Stimulated activated CD8-positive, alpha-beta memory T cell treated with anti-CD3 and anti-CD28 coated beads, Interleukin-7, amount 100 ng/mL, for 48 hours (primary cell): ENCODE data around the gene ADGRA1.
A peak's percentile ranks its signal among the peaks of the same experiment; 100 is the strongest.
"Not testable (repeated sequence)": the region's sequence is repeated elsewhere in the genome, so short reads cannot be mapped to it uniquely, and the experiment has no call there.

Source experiments
- DNase-seq, 2 donors: peaks; one replicate each; pipeline ENCODE4 v3.0.0-alpha.2; 2020; ENCODE audit warnings: low read depth in 1 of 2; ENCODE audit errors: extremely low read depth in 1 of 2

The ADGRA1 gene

DNA sequence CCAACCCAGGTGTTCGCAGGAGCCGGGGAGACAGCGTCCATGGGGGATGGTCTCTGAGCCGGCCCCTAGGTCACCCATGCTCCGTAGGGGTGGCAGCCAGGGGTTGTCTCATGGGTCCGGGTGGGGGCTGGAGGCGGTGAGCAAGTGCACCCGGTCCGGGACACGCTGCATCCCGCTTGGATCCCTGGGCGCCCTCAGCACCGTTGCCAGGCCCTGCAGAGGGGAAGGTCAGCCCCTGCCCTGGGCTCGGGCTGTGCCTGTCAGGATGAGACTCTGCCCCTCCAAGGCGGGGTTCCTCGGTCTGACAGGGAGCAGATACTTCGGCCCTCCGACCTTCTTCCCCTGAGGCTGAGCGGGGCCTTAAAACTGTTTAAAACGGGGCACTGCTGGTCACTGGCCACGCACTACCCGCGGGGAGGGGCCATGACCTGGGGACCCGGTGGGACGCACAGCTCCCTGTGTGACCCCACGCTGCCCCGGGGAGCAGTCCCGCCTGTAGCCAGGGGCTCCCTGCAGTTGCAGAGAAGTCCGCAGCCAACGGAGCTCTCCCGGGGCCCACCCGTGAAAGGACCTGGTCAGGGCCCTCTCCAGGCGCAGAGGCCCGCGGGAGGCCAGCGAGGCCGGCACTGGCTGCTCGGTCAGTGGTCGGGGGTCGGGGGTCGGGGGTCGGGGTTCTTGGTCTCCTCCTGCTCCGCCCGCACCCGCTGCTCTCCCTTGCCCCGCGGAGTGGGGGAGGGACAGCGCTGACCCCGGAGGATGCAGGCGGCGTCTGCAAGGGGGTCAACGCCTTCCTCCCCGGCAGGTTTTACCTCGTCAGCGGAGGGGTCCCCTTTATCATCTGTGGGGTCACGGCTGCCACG, 38.9 kb downstream of the ADGRA1 start:
- no peak for DNase-seq

DNA sequence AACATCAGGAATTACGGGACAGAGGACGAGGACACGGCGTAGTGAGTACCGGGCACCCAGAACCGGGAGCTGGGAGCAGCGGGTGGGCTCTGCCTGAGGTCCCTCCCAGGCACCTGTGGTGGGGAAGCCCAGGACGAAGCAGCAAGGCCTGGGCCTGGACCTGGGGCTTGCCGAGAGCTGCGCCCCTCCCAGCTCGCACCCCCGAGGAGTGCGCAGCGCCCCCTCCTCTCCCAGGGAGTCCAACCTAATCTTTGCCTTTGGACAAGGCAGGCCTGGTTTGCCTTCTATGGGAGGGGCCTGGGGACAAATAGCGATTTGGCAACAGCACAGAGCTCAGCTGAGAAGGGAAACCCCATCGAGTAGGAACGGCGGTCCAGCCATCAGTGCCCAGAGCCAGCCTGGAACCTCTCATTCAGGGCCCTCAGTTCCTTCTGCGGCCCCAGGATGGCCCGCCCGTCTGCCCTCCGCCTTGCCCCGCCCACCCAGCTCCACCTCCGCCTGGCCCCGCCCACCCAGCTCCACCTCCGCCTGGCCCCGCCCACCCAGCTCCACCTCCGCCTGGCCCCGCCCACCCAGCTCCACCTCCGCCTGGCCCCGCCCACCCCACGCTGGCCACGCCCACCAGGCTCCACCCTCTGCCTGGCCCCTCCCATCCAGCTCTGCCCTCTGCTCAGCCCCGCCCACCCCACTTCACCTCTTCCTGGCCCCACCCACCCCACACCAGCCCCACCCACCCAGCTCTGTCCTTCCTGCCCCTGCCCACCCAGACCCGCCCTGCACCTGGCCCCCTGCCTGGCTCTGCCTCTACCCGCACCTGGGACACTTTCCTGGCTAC, 39.8 kb downstream of the ADGRA1 start:
- peak in 1 of 2 donors; percentile 20 for DNase-seq

DNA sequence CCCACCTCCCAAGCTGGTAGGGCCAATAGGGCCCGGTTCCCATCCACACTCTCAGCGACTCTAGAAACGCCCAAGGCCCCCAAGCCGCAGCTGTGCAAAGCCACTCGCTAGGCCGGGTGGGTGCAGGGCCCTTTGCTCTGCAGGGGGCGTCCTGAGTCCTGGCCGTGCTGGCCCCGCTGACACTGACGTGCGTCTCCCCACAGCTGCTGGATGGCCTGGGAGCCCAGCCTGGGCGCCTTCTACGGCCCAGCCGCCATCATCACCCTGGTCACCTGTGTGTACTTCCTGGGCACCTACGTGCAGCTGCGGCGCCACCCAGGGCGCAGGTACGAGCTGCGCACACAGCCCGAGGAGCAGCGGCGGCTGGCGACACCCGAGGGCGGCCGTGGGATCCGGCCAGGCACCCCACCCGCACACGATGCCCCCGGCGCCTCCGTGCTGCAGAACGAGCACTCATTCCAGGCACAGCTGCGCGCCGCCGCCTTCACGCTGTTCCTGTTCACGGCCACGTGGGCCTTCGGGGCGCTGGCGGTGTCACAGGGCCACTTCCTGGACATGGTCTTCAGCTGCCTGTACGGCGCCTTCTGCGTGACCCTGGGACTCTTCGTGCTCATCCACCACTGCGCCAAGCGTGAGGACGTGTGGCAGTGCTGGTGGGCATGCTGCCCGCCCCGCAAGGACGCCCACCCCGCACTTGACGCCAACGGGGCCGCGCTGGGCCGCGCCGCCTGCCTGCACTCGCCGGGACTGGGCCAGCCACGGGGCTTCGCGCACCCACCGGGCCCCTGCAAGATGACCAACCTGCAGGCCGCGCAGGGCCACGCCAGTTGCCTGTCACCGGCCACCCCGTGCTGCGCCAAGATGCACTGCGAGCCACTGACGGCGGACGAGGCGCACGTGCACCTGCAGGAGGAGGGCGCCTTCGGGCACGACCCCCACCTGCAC, 40.7 kb downstream of the ADGRA1 start:
- DNase-seq: no peak

DNA sequence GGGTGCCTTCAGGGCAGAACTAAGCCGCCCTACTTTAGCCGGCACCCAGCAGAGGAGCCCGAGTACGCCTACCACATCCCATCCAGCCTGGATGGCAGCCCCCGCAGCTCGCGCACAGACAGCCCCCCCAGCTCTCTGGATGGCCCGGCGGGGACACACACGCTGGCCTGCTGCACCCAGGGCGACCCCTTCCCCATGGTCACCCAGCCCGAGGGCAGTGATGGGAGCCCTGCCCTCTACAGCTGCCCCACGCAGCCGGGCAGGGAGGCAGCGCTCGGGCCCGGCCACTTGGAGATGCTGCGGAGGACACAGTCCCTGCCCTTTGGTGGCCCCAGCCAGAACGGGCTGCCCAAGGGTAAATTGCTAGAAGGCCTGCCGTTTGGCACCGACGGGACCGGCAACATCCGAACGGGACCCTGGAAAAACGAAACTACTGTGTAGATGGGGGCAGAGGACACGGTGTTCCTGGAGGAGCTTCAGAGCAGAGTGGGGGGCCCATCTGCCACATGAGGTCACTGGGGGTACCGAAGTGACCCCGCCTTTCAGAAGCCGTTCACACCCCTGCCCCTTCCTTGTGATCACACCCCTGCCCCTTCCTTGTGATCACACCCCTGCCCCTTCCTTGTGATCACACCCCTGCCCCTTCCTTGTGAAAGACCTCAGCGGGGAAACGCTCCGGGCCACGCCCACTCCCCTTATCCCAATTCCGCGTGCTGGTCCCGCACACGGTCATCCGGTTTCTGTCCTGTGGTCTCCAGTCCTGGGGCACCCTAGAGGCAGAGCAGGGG, 41.5 kb downstream of the ADGRA1 start:
- DNase-seq: no peak

DNA sequence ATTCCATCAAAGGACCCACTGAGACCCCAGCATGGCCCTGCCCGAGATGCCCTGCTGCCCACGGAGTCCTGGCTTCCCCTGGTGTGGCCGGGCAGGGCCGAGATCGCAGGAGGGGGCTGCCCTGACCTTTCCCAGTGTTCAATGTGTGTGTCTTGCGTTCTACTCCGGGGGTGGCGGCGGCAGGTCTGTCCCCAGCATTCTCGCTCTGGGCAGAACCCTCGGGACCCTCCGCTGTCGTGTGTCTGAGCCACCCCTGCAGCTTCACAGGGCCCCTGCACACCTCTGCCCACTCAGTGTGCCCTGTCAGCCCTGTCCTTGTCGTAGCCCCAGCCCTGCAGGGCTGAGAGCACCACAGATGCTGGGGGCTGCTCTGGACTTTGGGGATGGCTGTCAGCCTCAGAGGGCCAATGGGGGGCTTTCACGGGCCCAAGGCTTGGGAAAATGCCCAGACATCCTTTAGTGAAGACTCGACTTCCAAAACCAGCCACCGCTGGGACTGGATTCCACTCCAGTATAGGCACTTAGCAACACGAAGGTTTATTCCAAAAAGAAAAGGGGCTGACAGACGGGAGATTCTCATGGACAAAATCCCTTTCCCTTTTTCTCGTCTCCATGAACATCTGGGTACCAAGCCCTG, 42.3 kb downstream of the ADGRA1 start:
- DNase-seq: no peak

DNA sequence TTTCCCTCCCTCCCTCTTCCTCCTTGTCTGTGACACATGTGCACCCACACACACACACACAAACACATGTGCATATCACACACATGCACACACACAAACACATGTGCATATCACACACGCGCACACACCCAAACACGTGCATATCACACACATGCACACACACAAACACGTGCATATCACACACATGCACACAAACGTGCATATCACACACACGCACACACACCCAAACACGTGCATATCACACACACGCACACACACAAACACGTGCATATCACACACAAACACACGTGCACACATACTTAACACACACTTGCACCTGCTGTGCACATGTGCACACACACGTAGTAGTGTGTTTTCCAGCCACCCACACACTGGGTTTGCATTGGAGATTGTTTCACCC, 42.9 kb downstream of the ADGRA1 start:
- DNase-seq: no peak

DNA sequence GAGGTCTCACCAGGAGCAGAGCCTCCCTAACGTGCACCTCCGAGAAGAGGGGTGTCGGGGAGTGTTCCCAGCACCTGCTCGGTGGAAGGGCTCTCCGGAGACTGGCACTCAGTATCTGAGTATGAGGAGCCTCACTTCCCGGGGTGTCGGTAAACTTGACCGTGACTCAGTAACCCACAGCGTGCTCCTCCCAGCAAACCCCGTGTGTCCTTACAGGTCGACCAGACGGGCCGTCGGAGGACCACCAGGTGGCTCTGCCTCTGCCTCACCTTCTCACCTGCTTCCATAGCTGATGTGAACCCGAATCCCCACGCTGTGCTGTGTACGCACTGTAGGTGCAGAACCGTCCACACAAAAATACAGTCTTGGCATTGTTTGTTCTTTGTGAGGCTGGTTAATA, 43.3 kb downstream of the ADGRA1 start:
- no peak for DNase-seq

DNA sequence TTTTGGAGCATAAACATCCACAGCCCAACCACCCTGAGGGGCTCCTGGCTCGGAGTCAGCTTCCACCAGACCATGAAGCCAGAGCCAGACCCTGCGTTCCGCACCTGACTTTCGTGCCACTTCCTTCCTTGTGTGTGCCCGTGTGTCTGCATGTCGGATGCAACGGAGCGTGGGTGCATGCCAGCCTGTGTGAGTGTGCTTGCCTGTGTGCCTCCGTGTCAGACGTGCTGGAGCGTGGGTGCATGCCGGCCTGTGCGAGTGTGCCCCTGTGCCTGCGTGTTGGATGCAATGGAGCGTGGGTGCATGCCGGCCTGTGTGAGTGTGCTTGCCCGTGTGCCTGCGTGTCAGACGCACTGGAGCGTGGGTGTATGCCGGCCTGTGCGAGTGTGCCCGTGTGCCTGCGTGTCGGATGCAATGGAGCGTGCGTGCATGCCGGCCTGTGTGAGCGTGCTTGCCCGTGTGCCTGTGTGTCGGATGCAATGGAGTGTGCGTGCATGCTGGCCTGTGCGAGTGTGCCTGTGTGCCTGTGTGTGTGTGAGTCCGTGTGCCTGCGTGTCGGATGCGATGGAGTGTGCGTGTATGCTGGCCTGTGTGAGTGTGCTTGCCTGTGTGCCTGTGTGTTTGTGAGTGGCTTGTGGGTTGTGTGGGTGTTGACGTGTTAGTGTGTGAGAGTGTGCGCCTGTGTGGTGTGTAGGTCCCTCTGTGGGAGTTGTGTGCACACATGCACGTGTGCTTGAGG, 44.2 kb downstream of the ADGRA1 start:
- DNase-seq: no peak

DNA sequence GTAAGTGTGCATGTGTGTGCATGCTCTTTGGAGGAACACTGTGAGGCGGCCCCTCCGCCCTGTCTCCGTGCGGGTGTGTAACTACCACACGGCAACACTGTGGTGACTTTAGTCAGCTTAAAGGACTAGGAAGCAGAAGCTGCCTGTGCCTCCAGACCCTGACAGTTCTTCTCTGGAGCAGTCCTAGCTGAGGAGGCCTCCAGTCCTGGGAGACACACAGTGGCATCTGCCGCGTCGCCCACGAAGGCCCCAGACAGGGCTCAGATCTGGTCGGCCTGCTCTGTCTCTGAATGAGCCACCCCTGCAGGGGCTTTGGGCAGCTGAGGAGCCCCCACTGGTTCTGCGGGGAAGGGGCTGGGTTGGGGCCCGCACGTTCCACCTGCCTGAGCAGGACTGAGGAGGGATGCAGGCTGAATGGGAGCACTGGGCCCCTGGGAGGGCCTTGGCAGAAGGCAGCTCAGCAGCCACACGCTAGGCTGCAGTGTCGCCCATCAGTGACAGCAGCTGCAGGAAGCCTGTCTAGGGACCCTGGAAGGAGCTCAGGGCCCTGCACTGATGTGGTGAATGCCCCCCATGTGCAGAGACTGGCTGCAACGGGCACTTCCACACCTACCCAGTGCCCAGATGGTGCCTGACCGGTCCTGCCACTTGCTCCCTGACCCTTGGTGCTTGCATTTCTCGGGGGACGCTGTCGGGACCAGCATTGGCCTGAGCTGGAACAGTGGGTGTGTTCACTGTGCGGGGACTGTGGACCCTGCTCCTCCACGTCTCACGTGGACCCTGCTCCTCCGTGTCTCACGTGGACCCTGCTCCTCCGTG, 45.0 kb downstream of the ADGRA1 start:
- no peak for DNase-seq

DNA sequence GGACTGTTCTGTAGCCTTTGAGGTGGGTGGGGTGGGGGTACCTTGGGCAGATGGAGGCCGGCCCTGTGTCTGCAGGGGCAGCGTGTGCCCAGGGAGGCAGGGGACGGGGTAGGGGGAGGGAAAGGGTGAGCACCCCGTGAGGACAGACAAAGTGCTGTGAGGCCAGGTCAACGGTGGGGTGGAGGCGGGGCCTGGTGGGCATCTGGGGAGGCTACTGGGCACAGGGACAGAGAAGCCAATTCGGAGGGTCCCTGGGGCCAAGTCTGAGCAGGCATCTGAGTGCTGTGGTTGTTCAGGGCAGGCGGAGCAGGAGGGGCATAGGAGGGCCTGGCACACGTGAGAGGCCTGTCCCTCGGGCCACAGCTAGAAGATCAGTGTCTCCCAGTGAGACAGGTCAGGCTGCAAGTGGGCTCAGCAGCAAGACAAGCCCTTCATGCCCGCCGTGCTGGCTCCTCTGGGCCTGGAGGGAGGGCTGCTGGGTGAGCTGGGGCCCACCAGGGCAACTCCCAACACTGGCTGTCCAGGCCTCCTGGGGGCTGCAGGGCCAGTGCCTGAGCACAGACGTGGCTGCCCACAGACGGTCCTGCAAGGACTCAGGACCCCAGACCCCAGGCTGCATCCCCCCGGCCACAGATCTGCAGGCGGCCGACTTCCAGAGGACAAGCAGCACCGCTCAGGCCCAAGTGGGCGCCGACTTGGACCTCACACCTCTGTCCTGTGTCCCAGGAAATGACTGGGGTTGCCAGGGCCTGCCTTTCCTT, 45.9 kb downstream of the ADGRA1 start:
- no peak for DNase-seq

DNA sequence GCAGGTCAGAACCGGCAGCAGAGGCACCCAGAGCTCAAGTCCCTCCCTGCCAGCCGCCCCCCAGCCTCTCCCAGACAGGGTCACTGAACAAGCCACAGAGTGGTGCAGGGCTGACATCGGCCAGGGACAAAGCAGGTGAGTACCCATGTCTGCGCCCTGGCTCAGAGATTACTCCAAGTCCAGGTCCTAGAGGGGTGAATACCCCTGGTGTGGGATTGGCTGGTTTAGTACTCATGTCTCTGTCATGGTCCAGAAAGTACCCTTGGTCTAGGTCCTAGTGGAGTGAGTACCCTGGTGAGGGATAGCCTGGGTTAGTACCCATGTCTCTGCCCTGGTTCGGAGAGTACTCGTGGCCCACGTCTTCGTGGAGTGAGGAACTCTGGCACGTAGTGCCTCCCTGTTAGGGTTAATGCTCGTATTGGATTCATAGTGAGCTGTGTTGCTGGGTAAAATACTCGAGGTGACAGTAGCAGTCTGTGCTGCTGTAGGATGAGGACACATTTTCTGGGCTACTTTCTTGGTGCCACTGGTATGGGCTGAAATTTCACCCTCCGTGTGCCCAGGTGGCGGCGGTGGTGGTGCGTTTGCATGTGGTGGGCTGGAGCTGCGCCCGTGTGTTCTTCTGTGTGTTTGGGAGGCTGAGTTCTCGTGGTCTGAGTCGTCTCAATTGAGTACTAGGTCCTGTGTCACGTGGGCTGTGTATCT, 46.8 kb downstream of the ADGRA1 start:
- DNase-seq: no peak

DNA sequence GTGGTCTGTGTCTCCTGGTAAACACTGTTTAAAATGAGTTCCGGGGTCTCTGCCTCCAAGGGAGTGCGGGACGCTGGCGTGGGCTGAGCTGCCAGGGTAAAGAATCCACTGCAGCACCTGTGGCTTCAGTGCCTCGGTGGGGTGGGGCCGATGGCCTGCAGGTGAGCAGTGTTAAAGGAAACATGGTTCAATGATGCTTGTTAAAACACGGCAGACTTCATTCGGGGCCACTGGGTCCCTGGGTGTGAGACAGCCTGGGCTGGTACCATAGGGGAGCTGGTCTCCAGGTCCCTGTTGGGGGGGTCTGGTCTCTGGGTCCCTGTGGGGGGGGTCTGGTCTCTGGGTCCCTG, 47.4 kb downstream of the ADGRA1 start:
- DNase-seq: no peak

DNA sequence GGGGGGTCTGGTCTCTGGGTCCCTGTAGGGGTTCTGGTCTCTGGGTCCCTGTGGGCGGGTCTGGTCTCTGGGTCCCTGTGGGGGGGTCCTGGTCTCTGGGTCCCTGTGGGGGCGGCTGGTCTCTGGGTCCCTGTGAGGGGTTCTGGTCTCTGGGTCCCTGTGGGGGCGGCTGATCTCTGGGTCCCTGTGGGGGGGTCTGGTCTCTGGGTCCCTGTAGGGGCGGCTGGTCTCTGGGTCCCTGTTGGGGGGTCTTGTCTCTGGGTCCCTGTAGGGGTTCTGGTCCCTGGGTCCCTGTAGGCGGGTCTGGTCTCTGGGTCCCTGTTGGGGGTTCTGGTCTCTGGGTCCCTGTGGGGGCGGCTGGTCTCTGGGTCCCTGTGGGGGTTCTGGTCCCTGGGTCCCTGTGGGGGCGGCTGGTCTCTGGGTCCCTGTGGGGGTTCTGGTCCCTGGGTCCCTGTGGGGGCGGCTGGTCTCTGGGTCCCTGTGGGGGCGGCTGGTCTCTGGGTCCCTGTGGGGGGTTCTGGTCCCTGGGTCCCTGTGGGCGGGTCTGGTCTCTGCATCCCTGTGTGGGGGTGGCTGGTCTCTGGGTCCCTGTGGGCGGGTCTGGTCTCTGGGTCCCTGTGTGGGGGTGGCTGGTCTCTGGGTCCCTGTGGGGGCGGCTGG, 49.9 kb downstream of the ADGRA1 start:
- not testable (repeated sequence) for DNase-seq

DNA sequence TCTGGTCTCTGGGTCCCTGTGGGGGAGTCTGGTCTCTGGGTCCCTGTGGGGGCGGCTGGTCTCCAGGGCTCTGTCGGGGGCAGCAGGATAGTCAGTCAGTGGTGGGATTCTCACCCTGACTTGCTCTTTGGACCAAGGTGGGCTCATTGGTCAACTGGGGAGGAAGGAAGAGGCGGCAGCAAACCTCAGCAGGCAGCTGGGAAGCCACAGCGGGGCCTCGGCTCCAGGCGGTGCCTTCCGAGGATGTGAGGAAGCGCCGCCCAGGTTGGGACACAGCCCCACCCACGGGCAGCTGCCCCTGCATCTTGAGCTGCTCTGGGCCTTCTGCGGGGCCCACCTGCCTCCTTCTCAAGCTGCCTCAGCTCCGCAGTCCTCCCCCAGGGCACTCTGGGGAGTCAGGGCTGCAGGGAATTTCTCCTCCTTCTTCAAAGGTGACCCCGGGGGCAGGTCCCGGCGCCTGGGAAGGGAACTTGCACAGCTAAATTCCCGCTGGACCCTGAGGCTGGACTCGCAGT, 51.9 kb downstream of the ADGRA1 start:
- DNase-seq: no peak

DNA sequence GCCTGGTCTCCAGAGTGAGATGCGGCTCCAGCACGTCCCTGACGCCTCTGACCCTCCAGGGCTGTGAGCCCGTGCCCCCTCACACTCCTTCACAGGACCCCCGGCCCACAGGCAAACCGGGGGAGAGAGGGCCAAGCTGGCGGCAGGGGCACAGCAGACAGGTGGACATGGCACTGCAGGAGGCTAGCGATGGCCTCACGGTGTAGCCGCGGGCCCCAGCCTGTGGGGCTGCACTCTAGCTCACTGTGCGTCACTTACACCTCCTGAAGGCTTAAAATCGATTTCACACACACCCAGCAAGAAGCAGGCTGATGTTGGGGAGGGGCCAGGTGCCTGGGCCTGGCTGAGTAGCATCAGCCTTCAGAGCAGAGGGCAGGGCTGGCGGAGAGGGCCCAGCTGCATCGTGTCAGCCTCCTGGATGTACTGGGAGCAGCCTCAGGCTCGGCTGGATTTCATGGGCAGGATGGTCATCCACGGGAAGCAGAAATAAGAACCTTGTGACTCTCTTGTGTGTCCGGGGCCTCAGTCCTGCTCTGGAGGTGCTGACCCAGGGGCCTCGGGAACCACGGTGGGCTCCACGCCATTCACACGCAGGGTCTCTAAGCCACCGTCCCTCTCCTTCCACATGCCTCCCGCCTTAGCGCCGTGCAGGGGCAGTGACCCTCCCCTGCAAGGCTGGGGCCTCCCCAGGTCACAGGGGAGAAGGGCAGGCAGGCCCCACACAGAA, 52.9 kb downstream of the ADGRA1 start:
- no peak for DNase-seq
